ENCODE measurements around the gene OR51A7.
"Not testable (repeated sequence)": the region's sequence is repeated elsewhere in the genome, so short reads cannot be mapped to it uniquely, and the experiment has no call there.

Gene OR51A7

GRCh38 chr11:4903484-4903883 is at the start of gene OR51A7:
Gene OR51A7, plus strand, starts transcription at chr11:4903783. Its CDS starts 3,587 bp downstream, at chr11:4907370.
- no peak for DNase-seq

DNA sequence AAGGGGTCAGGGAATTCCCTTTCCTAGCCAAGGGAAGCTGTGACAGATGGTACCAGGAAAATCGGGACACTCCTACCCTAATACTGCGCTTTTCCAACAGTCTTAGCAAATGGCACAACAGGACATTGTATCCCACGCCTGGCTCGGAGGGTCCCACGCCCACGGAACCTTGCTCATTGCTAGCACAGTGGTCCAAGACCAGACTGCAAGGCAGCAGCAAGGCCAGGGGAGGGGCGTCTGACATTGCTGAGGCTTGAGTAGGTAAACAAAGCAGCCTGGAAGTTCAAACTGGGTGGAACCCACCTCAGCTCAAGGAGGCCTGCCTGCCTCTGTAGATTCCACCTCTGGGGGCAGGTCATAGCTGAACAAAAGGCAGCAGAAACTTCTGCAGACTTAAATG is 49.3 kb upstream of the OR51A7 start:
- not testable (repeated sequence) for DNase-seq

DNA sequence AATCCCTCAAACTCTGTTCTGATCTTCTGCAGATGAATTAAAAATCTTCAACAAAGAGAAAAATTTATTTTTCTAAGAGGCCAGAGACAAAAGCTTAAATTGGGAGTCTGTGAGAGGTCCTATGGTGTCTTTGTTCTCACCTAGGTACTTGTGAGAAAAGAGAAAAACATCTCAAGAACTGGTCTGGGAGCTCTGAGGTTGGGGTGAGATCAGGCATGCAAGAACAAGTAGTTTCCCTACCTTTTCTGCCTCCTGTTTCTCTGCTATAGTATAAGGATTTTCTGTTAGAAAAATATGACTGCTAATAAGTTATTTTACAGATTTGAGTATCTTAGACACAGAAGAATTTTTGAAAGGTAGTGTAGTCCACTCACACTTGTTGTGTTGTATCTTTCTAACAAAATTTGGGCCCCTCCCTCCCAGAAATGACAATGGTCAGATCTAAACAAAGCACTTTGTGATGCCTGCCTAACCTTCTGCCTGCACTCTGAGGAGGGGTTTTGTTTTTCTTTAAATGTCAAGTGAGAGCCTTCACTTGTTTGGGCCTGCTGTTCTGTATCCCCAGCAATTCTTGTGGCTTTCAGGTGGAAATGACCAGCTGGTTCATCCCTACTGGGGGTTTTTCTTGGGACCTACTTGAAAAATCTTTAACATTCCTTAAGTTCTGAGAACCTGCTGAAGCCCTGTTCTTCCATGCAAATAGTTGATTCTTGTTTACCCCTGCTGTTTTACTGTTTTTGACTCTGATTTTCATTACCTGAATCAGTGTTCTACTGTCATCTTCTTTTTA is 40.9 kb upstream of the OR51A7 start:
- DNase-seq: no peak

DNA sequence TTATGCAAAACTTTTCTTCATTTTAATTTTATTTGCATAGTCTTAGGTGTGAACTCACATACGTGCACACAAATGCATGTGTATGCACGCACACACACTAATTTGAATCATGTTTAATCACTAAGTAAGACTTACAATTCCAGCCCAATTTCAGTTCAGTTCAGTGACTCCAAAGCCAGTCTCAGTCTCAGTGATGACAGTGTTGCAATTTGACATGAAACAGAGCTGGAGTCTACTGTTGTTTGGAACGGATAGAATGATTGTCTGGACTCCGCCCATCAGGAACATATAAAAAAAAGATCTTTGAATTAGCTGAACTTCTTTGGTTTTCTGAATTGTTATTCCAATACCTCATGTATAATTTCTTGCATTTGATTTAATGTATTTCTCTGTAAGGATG is 39.7 kb upstream of the OR51A7 start:
- no peak for DNase-seq

DNA sequence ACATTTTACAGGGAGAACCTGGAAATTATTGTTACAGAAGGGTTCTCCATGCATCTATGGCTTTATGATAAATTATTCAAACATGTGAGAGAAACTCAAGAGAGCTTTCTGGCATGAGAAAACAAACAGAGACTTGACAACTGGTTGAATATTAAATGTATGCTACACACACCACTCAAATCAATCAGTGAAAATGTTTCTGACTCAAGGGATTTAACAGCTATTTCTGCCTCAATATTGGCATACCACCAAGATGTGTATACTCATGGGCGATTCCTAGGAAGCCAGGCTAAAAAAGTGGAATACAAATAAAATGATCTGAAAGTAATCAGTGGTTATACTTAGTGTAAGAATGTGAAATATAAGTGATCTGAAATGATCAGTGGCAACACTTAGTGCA is 37.7 kb upstream of the OR51A7 start:
- no peak for DNase-seq

- DNase-seq: no peak
Measured at GRCh38 chr11:4881188-4881587, 22.4 kb upstream of the OR51A7 start.

DNA sequence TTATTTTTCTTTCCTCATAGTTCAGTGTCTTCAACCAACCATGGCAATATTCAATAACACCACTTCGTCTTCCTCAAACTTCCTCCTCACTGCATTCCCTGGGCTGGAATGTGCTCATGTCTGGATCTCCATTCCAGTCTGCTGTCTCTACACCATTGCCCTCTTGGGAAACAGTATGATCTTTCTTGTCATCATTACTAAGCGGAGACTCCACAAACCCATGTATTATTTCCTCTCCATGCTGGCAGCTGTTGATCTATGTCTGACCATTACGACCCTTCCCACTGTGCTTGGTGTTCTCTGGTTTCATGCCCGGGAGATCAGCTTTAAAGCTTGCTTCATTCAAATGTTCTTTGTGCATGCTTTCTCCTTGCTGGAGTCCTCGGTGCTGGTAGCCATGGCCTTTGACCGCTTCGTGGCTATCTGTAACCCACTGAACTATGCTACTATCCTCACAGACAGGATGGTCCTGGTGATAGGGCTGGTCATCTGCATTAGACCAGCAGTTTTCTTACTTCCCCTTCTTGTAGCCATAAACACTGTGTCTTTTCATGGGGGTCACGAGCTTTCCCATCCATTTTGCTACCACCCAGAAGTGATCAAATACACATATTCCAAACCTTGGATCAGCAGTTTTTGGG is 21.6 kb upstream of the OR51A7 start, which contains the start of gene OR51T1:
TSS of gene OR51T1 (plus strand) at position 41 of the 641 bp plus-strand sequence. CDS start at position 41, 0 bp downstream.
- no peak for DNase-seq

DNA sequence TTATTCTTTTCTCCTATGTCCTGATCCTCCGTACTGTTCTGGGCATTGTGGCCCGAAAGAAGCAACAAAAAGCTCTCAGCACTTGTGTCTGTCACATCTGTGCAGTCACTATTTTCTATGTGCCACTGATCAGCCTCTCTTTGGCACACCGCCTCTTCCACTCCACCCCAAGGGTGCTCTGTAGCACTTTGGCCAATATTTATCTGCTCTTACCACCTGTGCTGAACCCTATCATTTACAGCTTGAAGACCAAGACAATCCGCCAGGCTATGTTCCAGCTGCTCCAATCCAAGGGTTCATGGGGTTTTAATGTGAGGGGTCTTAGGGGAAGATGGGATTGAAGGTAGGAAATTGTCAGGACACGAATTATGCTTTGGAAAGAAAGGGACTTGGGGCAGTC is 21.0 kb upstream of the OR51A7 start:
- no peak for DNase-seq

GRCh38 chr11:4884361-4884760 is 19.2 kb upstream of the OR51A7 start:
- no peak for DNase-seq

GRCh38 chr11:4886186-4886585 is 17.4 kb upstream of the OR51A7 start:
- DNase-seq: no peak

- DNase-seq: no peak
Measured at GRCh38 chr11:4887591-4887990, 16.0 kb upstream of the OR51A7 start.

DNA sequence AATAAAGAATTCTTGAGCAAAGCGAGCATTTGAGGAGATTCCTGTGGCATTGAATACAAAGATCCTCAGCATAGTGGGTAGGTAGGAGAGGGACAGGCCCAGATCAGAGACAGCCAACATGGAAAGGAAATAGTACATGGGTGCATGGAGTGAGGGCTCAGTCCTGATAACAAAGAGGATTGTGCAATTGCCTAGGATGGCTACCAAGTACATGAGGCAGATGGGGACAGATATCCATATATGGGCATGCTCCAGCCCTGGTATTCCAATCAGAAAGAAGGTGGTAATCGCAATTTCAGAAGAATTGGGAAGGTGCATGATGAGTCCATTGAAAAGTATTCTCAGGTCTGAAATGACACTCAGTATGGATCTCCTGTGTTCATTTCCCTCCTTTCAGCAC is 13.3 kb upstream of the OR51A7 start:
- DNase-seq: no peak

- DNase-seq: no peak
Measured at GRCh38 chr11:4891996-4892640, 11.5 kb upstream of the OR51A7 start.

- no peak for DNase-seq
Measured at GRCh38 chr11:4916581-4916980, 13.0 kb downstream of the OR51A7 start.

DNA sequence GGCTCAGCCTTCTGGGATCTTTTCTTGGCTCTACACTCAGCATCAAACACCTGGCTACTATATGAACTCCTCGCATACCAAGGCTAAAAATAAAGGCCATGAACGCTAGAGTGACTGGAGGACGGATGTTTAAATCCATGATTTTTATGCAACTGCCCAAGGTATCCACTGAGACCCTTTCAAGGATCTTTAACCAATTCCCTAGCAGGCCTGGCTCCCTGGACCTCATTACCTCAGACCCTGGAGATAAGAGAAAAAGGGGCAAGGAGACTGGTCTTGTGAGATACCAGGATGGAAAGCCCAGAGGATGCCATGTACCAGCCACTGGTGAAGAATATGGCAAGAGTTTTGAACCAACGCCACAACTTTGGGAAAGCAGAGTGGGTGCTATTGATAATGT is 15.7 kb downstream of the OR51A7 start, which contains the start of gene OR51G2:
TSS of gene OR51G2 (minus strand) at position 101 of the 400 bp plus-strand sequence. CDS start 3,687 bp downstream, outside the sequence.
- no peak for DNase-seq

DNA sequence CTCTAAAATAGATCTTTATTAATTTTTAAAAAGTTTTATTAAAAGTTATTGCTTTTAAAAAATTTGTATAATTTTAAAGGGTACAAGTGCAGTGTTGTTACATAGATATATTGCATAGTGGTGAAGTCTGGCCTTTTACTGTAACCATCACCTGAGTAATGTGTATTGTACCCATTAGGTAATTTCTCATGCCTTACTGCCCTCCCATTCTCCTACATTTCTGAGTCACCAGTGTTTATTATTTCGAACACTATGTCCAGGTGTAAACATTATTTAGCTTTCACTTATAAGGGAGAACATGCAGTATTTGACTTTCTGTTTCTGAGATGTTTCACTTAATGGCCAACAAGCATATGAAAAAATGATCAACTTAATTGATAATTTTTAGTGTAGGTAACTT is 18.2 kb downstream of the OR51A7 start:
- DNase-seq: no peak

DNA sequence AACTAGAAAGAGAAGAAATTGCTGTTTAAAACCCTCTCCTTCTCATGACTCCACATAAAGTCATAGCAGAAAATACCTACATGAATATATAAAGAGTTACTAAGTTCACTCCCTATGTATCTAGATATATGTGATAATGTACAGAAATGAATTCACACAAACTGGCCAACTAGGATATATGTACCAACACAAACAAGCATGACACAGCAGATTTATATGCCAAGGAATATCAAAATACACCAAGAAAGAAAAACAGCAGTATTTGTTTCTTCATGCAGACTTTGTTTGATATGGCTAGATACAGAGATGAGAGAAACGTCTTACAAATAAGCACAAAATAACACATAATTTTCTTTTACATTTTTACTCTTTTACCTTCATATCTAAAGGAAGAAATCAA is 18.7 kb downstream of the OR51A7 start:
- no peak for DNase-seq

GRCh38 chr11:4924239-4924638 is 20.7 kb downstream of the OR51A7 start, which contains the start of gene OR51G1:
Gene OR51G1, minus strand, starts transcription at chr11:4924339. Its CDS starts 0 bp downstream, at chr11:4924339.
- DNase-seq: no peak

DNA sequence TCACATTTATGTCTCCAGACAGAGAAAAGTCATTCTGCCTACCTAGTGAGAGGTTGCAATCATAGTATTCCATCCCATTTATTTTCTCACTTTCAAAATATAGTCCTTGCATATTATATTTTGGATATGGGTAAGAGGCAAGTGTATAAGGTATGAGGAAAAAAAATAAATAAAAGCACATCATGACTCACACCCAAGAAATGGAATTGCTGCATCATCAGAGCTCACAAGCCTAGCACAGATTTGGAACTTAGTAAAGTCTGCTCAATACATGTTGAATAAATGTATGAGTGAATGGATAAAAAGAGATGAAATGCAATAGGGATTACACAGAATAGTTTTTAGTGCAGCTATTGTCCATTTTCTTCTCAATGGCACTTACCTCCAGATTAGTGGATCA is 23.0 kb downstream of the OR51A7 start:
- DNase-seq: no peak

GRCh38 chr11:4932751-4933150 is 29.2 kb downstream of the OR51A7 start:
- DNase-seq: no peak

DNA sequence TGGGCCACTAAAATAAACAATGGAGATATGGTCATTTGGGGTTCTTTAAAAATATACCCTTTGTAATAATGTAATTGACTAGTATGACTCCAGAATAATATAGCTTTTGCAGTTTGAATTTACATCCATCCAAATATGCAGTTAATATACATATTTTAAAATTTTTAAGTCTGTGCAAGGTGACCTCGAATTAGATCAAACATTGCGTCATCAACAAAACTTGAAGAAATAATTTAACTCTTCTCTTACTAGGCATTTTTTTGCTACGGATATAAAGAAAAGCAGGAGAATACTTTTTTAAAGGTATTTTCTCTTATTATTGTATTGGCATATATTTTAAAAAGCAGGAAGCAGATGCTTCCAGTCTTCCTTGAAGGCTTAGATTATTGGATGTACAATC is 33.2 kb downstream of the OR51A7 start:
- DNase-seq: no peak

- no peak for DNase-seq
Measured at GRCh38 chr11:4947505-4947904, 43.9 kb downstream of the OR51A7 start, which contains the start of gene OR51A4. Gene OR51A4, minus strand, starts transcription at chr11:4947605. Its CDS starts 505 bp downstream, at chr11:4947100.

GRCh38 chr11:4955613-4956012 is 52.0 kb downstream of the OR51A7 start, which contains the start of gene OR51A2:
Gene OR51A2, minus strand, starts transcription at chr11:4955713. Its CDS starts 0 bp downstream, at chr11:4955713.
- not testable (repeated sequence) for DNase-seq

Data from T1000 (cell line).